Pancreas (tissue), 10 donors: Measurements from ENCODE around the gene RASAL2. TPM values are rescaled to one million over a fixed set of nuclear protein-coding genes. Genes with fewer than 3 reads are reported as not detected.

Source experiments
- ATAC-seq, 4 donors: fragments of 200-7000 bp; cut with Tn5 transposase; one replicate each; pipeline versions ENCODE4 v1.8.0 to v1.9.1; 2020; ENCODE audit warnings: mild to moderate bottlenecking in 4 of 4, moderate library complexity in 4 of 4
- DNase-seq, 6 donors: peaks; one replicate each; pipeline ENCODE4 v3.0.0-alpha.2; 2020
- FAIRE-seq: peaks from 2 replicates; lab custom pipeline; 2012; peaks lifted over from hg19 to GRCh38; lab: Jason Lieb, UNC
- H3K27ac ChIP-seq, 4 donors: fragments of 200-600 bp; sonication (generic); 1 replicate in 3 of 4; 2 replicates in 1 of 4; pipeline versions ENCODE4 v1.5.0 to v1.8.0; 2020
- H3K27me3 ChIP-seq, 4 donors: fragments of 200-600 bp; one replicate each; pipeline ENCODE4 v1.8.0; 2021
- H3K36me3 ChIP-seq, 3 donors: fragments of 200-600 bp; sonication (generic) in 1 of 3; one replicate each; pipeline versions ENCODE4 v1.5.0 to v1.8.0; 2020 to 2021
- H3K4me1 ChIP-seq, 3 donors: fragments of 200-600 bp; one replicate each; pipeline ENCODE4 v1.8.0; 2021
- H3K4me3 ChIP-seq, 4 donors: fragments of 200-600 bp; sonication (generic) in 2 of 4; one replicate each; pipeline versions ENCODE4 v1.5.0 to v1.8.0; 2020 to 2021
- H3K9me3 ChIP-seq, 4 donors: fragments of 200-600 bp; one replicate each; pipeline ENCODE4 v1.8.0; 2021
- WGBS, 2 donors: extraction: QIAGEN DNeasy Blood & Tissue Kit; methylation state at CpG; one replicate each; pipeline ENCODE4 v1.1.7; 2013; 5-methylcytosine and 5-hydroxymethylcytosine counted together
- intact Hi-C, 3 donors: fragments of 100-400 bp; cut with DNase I; formaldehyde crosslinking; loops; one replicate each; pipeline versions ENCODE4 v1.11.1 to v1.14.2; 2022
- polyA plus RNA-seq, 2 donors: library from polyadenylated mRNA; stranded (reverse); fragments of 200-250 nt; gene quantifications; one replicate each; pipeline ENCODE4 v1.2.3, GENCODE V29; 2013
- total RNA-seq, 6 donors: library from RNA; stranded (reverse); fragmentation: NEBNext Ultra II Directional in 4 of 6; extraction: Animal tissue kit (Norgen Biotek cat#: 25700) in 4 of 6; gene quantifications; one replicate each; pipeline versions ENCODE4 v1.2.1 to v1.2.4, GENCODE V29; 2021 to 2023
- TF ChIP-seq, protein P1 (sequence below), 4 donors: fragments of 200-600 bp; sonication (generic) in 3 of 4; IDR thresholded peaks; one replicate each; pipeline versions ENCODE4 v1.5.0 to v1.8.0; 2021; ENCODE audit warnings: antibody characterized with exemption in 4 of 4
- donor health status: healthy with polysubstance abuse.
- donor health status: DM: no; HTN: no; CAD: no; lungs with moderate emphysema.
- donor health status: DM: no; HTN: no; CAD: no.
- donor health status: control.
- donor health status: control.
- donor health status: Bipolar disorder and iron deficiency.
- donor health status: DM: yes; HTN: yes; CAD: no.
- donor health status: DM: no; HTN: no; CAD: no.
- donor health status: DM: no; HTN: no; CAD: no.
- donor health status: DM: yes; HTN: yes; CAD: no.

RASAL2 gene
- total RNA-seq (10 to 100 TPM in 1 of 6 donors, 1 to 10 TPM in 5; 3.9 to 12.9 (median 5.0) TPM), polyA plus RNA-seq (1 to 10 TPM; 2.5 to 3.9 TPM)

DNA sequence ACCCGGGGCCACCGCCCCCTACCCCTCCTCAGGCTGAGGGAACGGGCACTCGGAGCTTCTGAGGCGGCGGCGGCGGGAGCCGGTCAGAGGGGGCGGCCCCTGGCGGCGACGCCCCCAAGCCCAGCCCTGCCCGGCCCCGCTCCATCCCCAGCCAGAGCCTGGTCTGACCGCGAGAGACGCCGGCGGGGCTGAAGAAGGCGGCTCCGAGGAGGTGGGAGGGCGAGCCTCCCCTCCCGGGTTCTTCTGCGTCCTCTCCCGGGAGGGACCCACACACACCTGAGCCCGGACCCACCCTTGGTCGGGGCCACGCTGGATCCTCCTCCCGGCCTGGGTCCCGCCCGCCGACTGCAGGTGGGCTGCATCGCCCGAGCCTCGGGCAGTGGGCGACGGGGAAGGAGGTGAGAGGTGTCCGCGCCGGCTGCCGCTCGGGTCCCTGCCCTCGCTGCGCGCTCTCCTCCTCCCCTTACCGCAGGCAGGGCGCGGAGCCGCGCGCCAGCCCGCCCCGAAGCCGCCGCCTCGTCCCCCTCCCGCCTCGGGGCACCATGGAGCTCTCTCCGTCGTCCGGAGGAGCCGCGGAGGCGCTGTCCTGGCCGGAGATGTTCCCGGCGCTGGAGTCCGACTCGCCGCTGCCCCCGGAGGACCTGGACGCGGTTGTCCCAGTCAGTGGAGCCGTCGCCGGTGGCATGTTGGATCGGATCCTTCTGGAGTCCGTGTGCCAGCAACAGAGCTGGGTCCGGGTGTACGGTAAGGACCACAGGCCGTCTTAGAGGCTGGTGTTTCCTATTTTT, at the start of gene RASAL2:
Gene RASAL2, plus strand, starts transcription at position 154 of the 788 bp plus-strand sequence. Its CDS starts 389 bp downstream, at position 543.
- ATAC-seq (peak; percentile 73 to 80 (median 76)), FAIRE-seq (no peak), DNase-seq (peak; percentile 61 to 90 (median 70))
- Histone ChIP-seq H3K4me3 (peak within 1 kb of the TSS; percentile 71 to 99 (median 92)), H3K27me3 (no peaks in the 10 kb centered on the region), H3K27ac (peak within 1 kb of the TSS; percentile 71 to 85 (median 82)), H3K9me3 (no peaks in the 10 kb centered on the region), H3K4me1 (peaks cover 0 to 5% (median 0%) of the 10 kb centered on the region in 3 donors), H3K36me3 (no peaks in the 10 kb centered on the region)
- intact Hi-C loops, result no loop called here
- 0 to 1% methylated on average over 38 to 82 of the region's 82 CpGs for WGBS, 2 donors
- TF ChIP-seq, protein P1, sequence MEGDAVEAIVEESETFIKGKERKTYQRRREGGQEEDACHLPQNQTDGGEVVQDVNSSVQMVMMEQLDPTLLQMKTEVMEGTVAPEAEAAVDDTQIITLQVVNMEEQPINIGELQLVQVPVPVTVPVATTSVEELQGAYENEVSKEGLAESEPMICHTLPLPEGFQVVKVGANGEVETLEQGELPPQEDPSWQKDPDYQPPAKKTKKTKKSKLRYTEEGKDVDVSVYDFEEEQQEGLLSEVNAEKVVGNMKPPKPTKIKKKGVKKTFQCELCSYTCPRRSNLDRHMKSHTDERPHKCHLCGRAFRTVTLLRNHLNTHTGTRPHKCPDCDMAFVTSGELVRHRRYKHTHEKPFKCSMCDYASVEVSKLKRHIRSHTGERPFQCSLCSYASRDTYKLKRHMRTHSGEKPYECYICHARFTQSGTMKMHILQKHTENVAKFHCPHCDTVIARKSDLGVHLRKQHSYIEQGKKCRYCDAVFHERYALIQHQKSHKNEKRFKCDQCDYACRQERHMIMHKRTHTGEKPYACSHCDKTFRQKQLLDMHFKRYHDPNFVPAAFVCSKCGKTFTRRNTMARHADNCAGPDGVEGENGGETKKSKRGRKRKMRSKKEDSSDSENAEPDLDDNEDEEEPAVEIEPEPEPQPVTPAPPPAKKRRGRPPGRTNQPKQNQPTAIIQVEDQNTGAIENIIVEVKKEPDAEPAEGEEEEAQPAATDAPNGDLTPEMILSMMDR (IDR thresholded peaks at IDR 0.05), result no peak

DNA sequence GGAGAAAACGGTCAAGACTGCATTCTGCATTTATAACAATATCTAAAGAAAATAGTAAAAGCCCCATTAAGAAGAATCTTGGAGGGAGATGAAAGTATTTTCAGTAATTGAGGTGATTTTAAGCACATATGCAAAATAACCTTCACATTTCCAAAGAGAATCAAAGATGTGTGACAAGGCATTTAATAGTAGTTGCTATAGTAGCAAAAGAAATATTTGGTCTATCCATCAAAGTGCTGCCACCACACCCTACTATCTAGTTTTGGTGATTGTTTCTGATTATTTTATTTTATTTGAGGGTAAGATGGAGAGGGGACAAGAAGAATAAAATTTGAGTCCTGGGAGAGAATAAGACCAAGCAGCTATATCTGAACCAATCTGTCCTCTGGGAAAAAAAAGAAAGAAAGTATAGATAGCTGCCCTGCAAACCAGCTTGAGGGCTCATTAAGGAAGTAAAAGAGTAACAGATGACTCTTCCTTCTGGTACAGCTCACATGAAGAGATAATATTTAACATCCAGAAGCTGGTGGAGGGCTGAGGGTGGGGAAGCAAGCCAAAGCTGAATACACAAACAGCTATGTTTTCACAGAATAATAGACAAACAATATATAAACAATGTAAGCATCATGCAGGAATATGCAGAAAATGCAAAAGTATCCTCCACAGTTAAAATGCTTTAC, 47.2 kb upstream of the RASAL2 start:
- FAIRE-seq (no peak), DNase-seq (no peak), ATAC-seq (no peak)
- H3K27me3 ChIP-seq, result no peaks in the 10 kb centered on the region
- H3K4me3 ChIP-seq, result no peak overlapping the region
- TF ChIP-seq, protein P1 (IDR thresholded peaks at IDR 0.05), result no peak
- H3K36me3 ChIP-seq, result no peaks in the 10 kb centered on the region
- H3K9me3 ChIP-seq, result no peaks in the 10 kb centered on the region
- H3K4me1 ChIP-seq, result peaks cover 0 to 6% (median 0%) of the 10 kb centered on the region in 3 donors
- 63 to 82% methylated on average over 1 of the region's 1 CpG for WGBS, 2 donors
- H3K27ac ChIP-seq, result no peak overlapping the region
- intact Hi-C loops, result no loop called here

DNA sequence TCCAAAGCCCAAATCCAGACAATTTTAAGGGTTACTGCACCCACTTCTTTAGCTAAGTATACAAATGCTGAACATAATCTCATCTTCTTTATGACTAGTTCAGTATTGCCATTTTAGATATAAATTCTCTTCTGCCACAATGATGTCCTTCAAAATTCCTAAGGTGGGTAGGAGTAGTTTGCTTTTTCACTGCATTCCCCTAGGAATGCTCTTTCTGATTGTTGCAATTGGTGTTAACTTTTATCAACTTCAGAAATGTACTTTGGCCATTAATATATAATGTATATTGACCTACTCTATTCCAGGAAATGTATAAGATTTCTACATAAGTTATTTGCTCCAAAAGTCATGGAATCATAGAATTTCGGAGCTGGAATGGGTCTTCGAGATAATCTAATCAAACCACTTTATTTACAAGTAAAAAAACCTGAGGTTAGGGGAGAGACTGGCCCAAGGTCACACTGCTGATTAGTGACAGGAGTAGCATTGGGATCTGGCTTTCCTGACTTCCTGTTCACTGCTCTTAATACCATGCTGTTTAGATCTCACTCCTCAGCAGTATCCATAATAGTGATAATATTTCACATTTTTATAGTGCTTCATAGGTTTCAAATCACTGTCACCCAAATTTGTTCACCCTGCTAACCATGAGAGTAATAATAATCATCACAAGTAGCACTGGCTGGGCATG, 46.4 kb upstream of the RASAL2 start:
- Histone ChIP-seq H3K27ac (no peak overlapping the region), H3K4me1 (peaks cover 0 to 9% (median 0%) of the 10 kb centered on the region in 3 donors), H3K36me3 (no peaks in the 10 kb centered on the region), H3K4me3 (no peak overlapping the region), H3K27me3 (no peaks in the 10 kb centered on the region), H3K9me3 (no peaks in the 10 kb centered on the region)
- TF ChIP-seq, protein P1 (IDR thresholded peaks at IDR 0.05), result no peak
- WGBS, 2 donors, result 19 to 22% methylated on average over 2 of the region's 2 CpGs
- no peak for FAIRE-seq
- no peak for DNase-seq
- intact Hi-C loops, result no loop called here
- peak in 2 of 4 donors; percentile 49 to 51 for ATAC-seq

DNA sequence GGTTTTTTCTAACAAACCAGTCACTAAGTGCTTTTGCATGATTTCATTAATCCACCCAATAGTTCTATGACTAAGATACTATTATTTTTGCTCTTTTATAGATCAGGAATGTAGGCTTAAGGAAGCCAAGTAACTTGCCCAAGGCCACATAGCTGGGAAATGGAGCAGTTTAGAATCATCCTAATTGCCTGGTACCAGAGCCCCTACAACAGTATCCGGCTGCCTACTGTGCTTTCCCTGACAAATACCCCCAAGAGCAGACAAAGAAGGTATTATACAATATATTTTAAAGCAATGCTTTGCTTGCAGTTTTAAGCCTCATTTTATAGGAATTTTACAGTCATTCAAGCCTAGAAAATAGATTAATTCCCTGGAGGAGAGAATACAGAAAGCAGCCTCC, 45.5 kb upstream of the RASAL2 start:
- TF ChIP-seq, protein P1 (IDR thresholded peaks at IDR 0.05), result no peak
- Histone ChIP-seq H3K9me3 (no peaks in the 10 kb centered on the region), H3K36me3 (no peaks in the 10 kb centered on the region), H3K4me3 (no peak overlapping the region), H3K27me3 (no peaks in the 10 kb centered on the region), H3K4me1 (peaks cover 0 to 9% (median 0%) of the 10 kb centered on the region in 3 donors), H3K27ac (no peak overlapping the region)
- peak in 1 of 4 donors; percentile 40 for ATAC-seq
- DNase-seq, result no peak
- FAIRE-seq, result no peak
- intact Hi-C loops, result no loop called here
- WGBS, 2 donors, result 93 to 100% methylated on average over 1 of the region's 1 CpG
